Keratinocyte (primary cell): Measurements from ENCODE around the gene TYRO3. TPM values are rescaled to one million over a fixed set of nuclear protein-coding genes. Genes with fewer than 3 reads are reported as not detected.
"Not testable (repeated sequence)": the region's sequence is repeated elsewhere in the genome, so short reads cannot be mapped to it uniquely, and the experiment has no call there.

Experiments
- DNase-seq: peaks from one replicate; pipeline ENCODE4 v3.0.0-alpha.2; 2011; ENCODE audit warnings: low read depth, missing footprints, low spot score
- FAIRE-seq: peaks from 2 replicates; lab custom pipeline; 2011; peaks lifted over from hg19 to GRCh38; lab: Jason Lieb, UNC
- H2AFZ ChIP-seq: 2 replicates; pipeline ENCODE4 v1.6.0; 2012; ENCODE audit warnings: low read length, control low read depth, inconsistent platforms; ENCODE audit not compliant: control insufficient read depth
- H3K27ac ChIP-seq: 2 replicates; pipeline ENCODE4 v1.5.1; 2011; ENCODE audit warnings: low read length; ENCODE audit not compliant: control insufficient read depth, insufficient read depth
- H3K27me3 ChIP-seq: 3 replicates; pipeline ENCODE4 v1.6.0; 2011; ENCODE audit warnings: low read length; ENCODE audit not compliant: control insufficient read depth, insufficient read depth; ENCODE audit errors: extremely low read depth
- H3K36me3 ChIP-seq, 2 experiments: 2 replicates in 1 of 2; 3 replicates in 1 of 2; pipeline ENCODE4 v1.5.1; 2011; ENCODE audit warnings: low read length in 2 of 2, mild to moderate bottlenecking in 1 of 2; ENCODE audit not compliant: control insufficient read depth in 2 of 2, insufficient read depth in 2 of 2; ENCODE audit errors: extremely low read depth in 1 of 2
- H3K4me1 ChIP-seq: 3 replicates; pipeline ENCODE4 v1.5.1; 2011; ENCODE audit warnings: low read length; ENCODE audit not compliant: control insufficient read depth, insufficient read depth; ENCODE audit errors: extremely low read depth
- H3K4me2 ChIP-seq: 3 replicates; pipeline ENCODE4 v1.6.0; 2011; ENCODE audit warnings: low read depth, low read length; ENCODE audit not compliant: control insufficient read depth, insufficient read depth; ENCODE audit errors: extremely low read depth
- H3K4me3 ChIP-seq, 3 experiments: fragments of 200-600 bp in 1 of 3; sonication (generic) in 1 of 3; 2 replicates in 2 of 3; 3 replicates in 1 of 3; pipeline ENCODE4 v1.5.1; 2011 to 2016; ENCODE audit warnings: low read length in 3 of 3, mild to moderate bottlenecking in 3 of 3, control low read depth in 2 of 3, inconsistent platforms in 1 of 3, low read depth in 1 of 3, mixed read lengths in 1 of 3, mixed run types in 1 of 3, moderate library complexity in 1 of 3; ENCODE audit not compliant: control insufficient read depth in 2 of 3, insufficient read depth in 2 of 3; ENCODE audit errors: extremely low read depth in 1 of 3
- H3K79me2 ChIP-seq: 2 replicates; pipeline ENCODE4 v1.6.0; 2012; ENCODE audit warnings: low read length; ENCODE audit not compliant: control insufficient read depth, insufficient read depth
- H3K9ac ChIP-seq: 3 replicates; pipeline ENCODE4 v1.6.0; 2011; ENCODE audit warnings: low read length; ENCODE audit not compliant: control insufficient read depth, insufficient read depth; ENCODE audit errors: extremely low read depth
- H3K9me1 ChIP-seq: 3 replicates; pipeline ENCODE4 v1.6.0; 2011; ENCODE audit warnings: low read length; ENCODE audit not compliant: control insufficient read depth, insufficient read depth; ENCODE audit errors: extremely low read depth
- H3K9me3 ChIP-seq: 2 replicates; pipeline ENCODE4 v1.5.1; 2012; ENCODE audit warnings: low read depth, low read length; ENCODE audit not compliant: control insufficient read depth
- H4K20me1 ChIP-seq: 3 replicates; pipeline ENCODE4 v1.6.0; 2011; ENCODE audit warnings: low read length; ENCODE audit not compliant: control insufficient read depth, insufficient read depth; ENCODE audit errors: extremely low read depth
- EZH2 ChIP-seq: IDR thresholded peaks from one replicate; pipeline ENCODE4 v1.6.1; 2012; ENCODE audit warnings: inconsistent platforms, mild to moderate bottlenecking, low read length, moderate library complexity
- dilution Hi-C: fragments of 300-500 bp; cut with MboI; formaldehyde crosslinking; loops from one replicate; pipeline ENCODE4 v1.7.0; 2020; ENCODE audit warnings: low sequenced_read_pairs; ENCODE audit not compliant: extremely low pct_ligation_motif_present
- polyA plus RNA-seq, 5 experiments: library from polyadenylated mRNA; depleted of rRNA in 3 of 5; stranded (reverse) in 3 of 5; stranded (forward) in 1 of 5; unstranded in 1 of 5; fragments of >200 nt; gene quantifications; 1 replicate in 1 of 5; 2 replicates in 3 of 5; 3 replicates in 1 of 5; pipeline versions ENCODE4 v1.2.1 to v1.2.3, GENCODE V29; 2011 to 2012; ENCODE audit warnings: missing spikeins in 2 of 5, low read depth in 1 of 5, low replicate concordance in 1 of 5
- TF ChIP-seq, protein P1 (sequence below), 3 experiments: IDR thresholded peaks in 1 of 3; conservative IDR thresholded peaks in 1 of 3; optimal IDR thresholded peaks in 1 of 3; 2 replicates in 2 of 3; 3 replicates in 1 of 3; pipeline versions ENCODE3 to v1.5.1; 2011; ENCODE audit warnings: low read length in 3 of 3, mild to moderate bottlenecking in 3 of 3, moderate library complexity in 2 of 3, control low read depth in 1 of 3, inconsistent platforms in 1 of 3; ENCODE audit not compliant: insufficient read depth in 2 of 3; ENCODE audit errors: extremely low read depth in 1 of 3

Gene TYRO3
- polyA plus RNA-seq, 1 donor (not counting 4 experiments of a cell fraction or from before 2014, with no cell fraction given), result 9.0 TPM

DNA sequence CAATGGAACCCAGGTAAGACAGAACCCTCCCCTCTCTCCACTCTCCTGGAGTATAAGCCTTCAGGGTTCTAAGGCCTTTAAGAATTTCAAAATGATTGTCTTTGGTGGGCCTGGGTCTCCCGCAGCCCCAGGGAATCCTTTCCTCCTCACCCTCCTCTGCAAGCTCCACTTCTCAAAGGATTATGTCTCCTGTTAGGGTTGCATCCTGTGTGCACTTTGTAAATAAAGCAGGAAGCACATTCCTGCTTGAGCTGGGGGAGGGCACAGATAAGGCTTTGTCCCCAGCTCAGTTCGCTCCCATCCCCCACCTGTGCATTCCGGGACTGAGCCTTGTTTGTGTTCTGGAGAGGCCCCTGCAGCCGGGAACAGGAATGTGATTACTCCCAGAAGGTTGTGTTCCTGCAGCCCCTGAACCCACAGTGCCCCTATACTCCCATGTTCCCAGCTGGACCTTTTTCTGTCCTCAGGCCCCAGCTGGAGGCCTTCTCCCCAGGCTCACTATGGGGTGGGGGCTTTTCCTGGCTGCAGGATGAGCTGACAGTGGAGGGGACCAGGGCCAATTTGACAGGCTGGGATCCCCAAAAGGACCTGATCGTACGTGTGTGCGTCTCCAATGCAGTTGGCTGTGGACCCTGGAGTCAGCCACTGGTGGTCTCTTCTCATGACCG lies 9.5 kb downstream of the TYRO3 start:
- TF ChIP-seq, protein P1, sequence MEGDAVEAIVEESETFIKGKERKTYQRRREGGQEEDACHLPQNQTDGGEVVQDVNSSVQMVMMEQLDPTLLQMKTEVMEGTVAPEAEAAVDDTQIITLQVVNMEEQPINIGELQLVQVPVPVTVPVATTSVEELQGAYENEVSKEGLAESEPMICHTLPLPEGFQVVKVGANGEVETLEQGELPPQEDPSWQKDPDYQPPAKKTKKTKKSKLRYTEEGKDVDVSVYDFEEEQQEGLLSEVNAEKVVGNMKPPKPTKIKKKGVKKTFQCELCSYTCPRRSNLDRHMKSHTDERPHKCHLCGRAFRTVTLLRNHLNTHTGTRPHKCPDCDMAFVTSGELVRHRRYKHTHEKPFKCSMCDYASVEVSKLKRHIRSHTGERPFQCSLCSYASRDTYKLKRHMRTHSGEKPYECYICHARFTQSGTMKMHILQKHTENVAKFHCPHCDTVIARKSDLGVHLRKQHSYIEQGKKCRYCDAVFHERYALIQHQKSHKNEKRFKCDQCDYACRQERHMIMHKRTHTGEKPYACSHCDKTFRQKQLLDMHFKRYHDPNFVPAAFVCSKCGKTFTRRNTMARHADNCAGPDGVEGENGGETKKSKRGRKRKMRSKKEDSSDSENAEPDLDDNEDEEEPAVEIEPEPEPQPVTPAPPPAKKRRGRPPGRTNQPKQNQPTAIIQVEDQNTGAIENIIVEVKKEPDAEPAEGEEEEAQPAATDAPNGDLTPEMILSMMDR (optimal IDR thresholded peaks at IDR 0.05 in 1 of 3, IDR thresholded peaks at IDR 0.05 in 1 of 3, conservative IDR thresholded peaks at IDR 0.05 in 1 of 3; ENCODE audit: extremely low read depth in 1 of 3, insufficient read depth in 2 of 3, low read length in 3 of 3), result no peak
- TF ChIP-seq EZH2, result no peak
- Histone ChIP-seq H4K20me1 (no peaks in the 10 kb centered on the region), H3K27ac (no peak overlapping the region), H3K27me3 (no peaks in the 10 kb centered on the region), H3K4me3 (no peak overlapping the region), H3K4me1 (no peaks in the 10 kb centered on the region), H3K9me1 (no peaks in the 10 kb centered on the region), H3K9me3 (no peaks in the 10 kb centered on the region), H3K36me3 (no peaks in the 10 kb centered on the region), H2AFZ (no peak overlapping the region), H3K4me2 (no peak overlapping the region), H3K9ac (no peak overlapping the region), H3K79me2 (no peaks in the 10 kb centered on the region)
- DNase-seq (no peak), FAIRE-seq (no peak)
- dilution Hi-C loops, result no loop called here

DNA sequence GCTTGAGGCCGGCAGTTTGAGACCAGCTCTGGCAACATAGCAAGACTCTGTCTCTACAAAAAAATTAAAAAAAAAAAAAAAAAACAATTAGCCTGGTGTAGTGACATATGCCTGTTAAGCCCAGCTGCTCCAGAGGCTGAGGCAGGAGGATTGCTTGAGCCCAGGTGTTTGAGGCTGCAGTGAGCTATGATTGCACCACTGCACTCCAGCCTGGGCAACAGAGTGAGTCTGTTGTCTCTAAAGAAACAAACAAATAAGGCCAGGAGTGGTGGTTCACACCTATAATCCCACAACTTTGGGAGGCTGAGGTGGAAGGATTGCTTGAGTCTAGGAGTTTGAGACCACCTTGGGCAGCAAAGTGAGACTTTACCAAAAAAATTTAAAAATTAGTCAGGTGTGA lies 10.2 kb downstream of the TYRO3 start:
- H3K9me1 ChIP-seq, H3K36me3 ChIP-seq, DNase-seq, H2AFZ ChIP-seq, H3K4me3 ChIP-seq, H3K4me2 ChIP-seq, H3K27me3 ChIP-seq, H4K20me1 ChIP-seq, H3K9me3 ChIP-seq, H3K27ac ChIP-seq, H3K4me1 ChIP-seq, H3K9ac ChIP-seq, dilution Hi-C loops, H3K79me2 ChIP-seq, FAIRE-seq: not testable (repeated sequence)

DNA sequence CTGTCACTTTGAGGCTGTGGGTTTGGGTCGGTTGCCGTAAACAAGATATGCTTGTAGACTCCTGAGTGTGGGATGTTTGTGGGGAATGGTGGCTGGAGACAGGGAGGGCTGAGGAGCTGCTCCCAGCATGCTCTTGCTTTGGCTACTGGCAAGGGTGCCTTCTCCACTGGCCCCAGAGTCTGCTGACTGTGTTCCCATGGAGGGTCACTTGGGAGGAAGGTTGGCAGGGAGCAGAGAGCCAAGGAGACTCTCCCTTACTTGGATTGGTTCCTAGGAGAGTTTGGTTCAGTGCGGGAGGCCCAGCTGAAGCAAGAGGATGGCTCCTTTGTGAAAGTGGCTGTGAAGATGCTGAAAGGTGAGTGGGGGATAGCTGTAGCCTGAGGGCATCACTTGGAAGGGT lies 11.8 kb downstream of the TYRO3 start:
- TF ChIP-seq, protein P1 (optimal IDR thresholded peaks at IDR 0.05 in 1 of 3, IDR thresholded peaks at IDR 0.05 in 1 of 3, conservative IDR thresholded peaks at IDR 0.05 in 1 of 3; ENCODE audit: extremely low read depth in 1 of 3, insufficient read depth in 2 of 3, low read length in 3 of 3), result no peak
- TF ChIP-seq EZH2, result no peak
- Histone ChIP-seq H3K4me1 (no peaks in the 10 kb centered on the region), H3K27ac (no peak overlapping the region), H2AFZ (no peak overlapping the region), H3K4me2 (no peak overlapping the region), H3K36me3 (peaks cover 0 to 5% of the 10 kb centered on the region in 2 experiments), H3K79me2 (no peaks in the 10 kb centered on the region), H3K9me1 (no peaks in the 10 kb centered on the region), H3K4me3 (no peak overlapping the region), H3K27me3 (no peaks in the 10 kb centered on the region), H3K9me3 (no peaks in the 10 kb centered on the region), H3K9ac (no peak overlapping the region), H4K20me1 (no peaks in the 10 kb centered on the region)
- dilution Hi-C loops, result no loop called here
- FAIRE-seq (no peak), DNase-seq (no peak)
